Ramos (cell line): ENCODE results near the gene TCL1A.

Experiments
- in situ Hi-C: fragments of 300-500 bp; cut with MboI; formaldehyde crosslinking; loops from one replicate; pipeline ENCODE4 v1.14.3; 2022; ENCODE audit warnings: low sequenced_read_pairs; ENCODE audit not compliant: unreplicated experiment

TCL1A gene

DNA sequence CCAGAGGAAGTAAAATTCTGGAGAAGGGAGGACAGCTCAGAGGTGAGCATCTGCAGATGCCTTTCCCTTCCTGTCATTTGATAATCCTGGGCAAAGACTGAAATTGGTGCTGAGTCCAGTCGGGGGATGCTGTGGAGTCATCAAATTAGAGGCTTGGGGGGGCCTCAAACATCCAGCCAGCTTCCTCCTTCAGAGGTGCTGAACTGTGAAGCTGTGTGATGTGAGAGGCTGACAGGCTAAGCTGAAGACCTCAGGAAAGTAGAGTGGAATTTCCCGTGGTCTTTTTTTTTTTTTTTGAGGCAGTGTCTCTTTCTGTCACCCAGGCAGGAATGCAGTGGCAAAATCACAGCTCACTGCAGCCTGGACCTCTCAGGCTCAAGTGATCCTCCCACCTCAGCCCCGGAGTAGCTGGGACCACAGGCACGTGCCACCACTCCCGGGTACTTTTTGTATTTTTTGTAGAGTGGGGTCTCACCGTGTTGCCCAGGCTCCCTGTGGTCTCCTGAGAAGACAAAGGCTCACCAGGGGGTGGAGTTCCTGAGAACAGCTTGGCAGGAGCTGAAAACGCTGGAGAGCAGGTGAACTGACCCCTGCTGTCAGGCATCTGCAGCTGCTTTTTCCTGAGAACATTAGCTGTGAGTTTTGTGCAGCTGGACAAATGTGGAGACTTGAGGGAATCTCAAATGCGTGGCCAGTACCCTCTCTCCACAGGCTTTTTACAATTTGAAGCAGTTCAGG, 33.8 kb downstream of the TCL1A start:
- in situ Hi-C loops = loop anchor here (5.0 kb wide), 1 partner anchor 68 kb away; no protein-coding TSS in a partner anchor

DNA sequence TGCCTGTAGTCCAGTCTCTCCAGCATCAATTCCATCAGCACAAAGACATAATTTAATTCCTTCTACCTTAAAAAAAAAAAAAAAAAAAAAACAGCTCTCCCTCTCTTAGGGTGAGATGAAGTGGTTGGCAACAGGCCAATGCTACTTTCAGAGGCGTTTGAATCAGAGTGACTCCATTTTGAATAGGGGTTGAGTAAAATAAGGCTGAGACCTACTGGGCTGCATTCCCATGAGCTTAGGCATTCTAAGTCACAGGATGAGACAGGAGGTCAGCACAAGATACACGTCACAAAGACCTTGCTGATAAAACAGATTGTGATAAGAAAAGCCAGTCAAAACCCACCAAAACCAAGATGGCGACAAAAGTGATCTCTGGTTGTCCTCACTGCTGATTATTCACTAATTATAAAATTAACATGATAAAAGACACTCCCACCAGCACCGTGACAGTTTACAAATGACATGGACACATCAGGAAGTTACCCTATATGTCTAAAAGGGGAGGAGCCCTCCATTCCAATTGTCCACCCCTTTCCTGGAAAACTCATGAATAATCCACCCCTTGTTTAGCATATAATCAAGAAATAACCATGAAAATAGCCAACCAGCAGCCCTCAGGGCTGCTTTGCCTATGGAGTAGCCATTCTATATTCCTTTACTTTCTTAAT, 34.6 kb downstream of the TCL1A start:
- in situ Hi-C loops = no loop called here

DNA sequence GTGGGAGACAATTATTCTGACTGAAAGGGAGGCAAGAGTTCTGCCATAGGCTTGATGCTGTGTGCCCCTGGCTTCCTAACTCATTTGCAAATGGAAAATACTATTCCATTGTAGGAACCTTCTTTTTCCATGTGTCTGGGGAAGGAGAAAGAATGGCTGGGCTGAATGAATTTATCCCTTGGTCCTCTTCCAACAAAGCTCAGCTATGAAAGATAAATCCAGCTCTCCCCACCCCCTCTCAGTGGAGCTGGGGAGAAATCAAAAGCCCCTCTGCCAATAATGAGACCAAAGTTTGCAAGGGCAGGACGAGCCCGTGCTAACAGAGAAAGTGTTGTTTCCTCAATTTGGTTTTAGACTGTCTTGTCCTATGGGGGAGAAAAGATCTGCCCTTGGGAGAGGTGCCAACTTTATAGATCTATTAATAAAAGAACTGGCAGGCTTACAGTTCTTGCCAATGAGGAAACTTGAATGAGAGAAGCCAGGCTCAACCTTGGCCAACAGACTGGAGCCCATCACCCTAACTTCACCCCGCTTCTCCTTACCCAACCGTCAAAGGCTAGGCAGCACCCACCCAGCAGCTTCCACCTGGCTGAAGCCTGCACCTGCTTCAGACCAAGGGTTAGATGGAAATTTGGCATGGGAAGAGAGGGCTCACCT, 36.6 kb downstream of the TCL1A start:
- in situ Hi-C loops = no loop called here

DNA sequence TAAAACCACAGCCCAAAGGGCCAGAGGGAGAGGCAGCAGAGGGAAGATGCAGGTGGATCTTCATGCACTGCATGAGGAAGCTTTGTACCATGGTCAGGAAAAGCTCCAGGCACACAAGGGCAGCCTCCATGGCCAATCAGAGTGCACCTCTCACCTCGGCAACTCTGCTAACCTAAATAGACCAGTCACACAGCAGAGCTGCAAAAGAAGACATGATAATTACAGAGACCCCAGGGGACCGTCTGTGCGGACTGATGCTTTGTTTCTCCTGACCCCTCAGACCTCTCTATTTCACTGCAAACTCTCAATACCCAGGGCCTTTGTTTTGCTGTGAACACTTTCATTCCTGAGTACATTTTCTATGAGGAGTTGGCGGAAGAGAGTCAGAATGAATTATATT, 38.4 kb downstream of the TCL1A start:
- in situ Hi-C loops = no loop called here

DNA sequence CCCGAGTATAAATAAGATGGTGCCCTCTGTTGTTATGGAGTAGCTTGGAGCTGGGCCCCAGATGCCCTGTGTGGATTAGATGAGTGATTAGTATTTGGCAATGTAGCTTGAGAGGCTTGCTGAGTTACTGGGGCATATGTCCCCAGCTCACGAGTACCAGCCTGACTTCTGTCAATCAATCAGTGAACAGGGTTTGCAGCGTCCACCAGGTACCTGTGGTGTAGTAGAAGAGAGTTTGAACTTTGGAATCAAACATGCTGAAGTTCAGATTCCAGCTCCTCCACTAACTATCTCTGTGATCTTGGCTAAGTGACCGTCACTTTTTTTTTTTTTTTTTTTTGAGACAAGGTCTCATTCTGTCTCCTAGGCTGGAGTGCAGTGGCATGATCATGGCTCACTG, 39.3 kb downstream of the TCL1A start:
- in situ Hi-C loops = loop anchor here (25.0 kb wide), 2 partner anchors 212 to 1712 kb away; no protein-coding TSS in a partner anchor

DNA sequence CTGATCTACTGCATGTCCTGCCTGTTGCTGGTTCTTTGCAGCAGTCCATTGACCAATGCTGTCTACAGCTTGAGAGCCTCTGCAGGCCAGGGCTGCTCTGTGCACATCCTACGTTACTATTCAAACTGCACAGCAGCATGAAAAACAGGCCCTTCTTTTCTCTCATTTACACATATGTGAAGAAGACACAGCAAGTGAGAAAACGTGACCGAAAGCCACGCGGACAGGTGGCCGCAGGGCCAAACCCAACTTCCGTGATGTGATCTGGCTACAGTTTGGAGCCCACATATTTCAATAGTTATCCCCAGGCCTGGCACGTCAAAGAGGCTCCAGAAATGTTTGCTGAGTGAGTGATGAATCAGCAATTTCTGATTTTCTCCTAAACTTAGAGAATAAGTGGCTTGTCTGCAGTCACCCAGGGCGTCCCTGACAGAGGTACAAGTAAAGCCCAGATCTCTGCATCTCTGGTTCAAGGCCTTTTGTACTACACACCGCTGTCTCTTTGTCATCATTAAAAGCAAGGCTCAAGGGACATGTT, 45.6 kb downstream of the TCL1A start:
- in situ Hi-C loops = loop anchor here (25.0 kb wide), 2 partner anchors 206 to 1706 kb away; no protein-coding TSS in a partner anchor

DNA sequence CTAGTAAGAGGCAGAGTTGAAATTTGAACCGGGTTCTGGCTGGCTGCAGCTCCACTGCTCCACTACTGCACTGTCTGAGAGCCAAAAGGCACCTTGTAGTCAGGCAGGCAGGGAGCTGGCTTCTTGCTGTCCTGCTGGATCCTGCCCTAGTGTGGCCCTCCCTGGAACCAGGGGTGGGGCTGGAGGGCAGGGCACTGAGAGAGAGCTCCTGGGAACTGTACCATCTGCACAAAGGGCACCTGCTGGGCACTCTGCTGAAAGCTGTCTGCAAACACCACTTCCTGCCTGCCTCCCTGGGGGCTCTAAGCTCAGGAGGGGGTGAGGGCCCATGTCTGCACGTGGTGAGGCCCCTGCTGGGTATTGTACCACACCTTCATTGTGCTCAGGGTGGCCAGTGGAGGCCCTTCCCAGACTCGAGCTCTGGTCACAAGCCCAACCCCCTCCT, 46.7 kb downstream of the TCL1A start:
- in situ Hi-C loops = loop anchor here (25.0 kb wide), 2 partner anchors 205 to 1705 kb away; no protein-coding TSS in a partner anchor

DNA sequence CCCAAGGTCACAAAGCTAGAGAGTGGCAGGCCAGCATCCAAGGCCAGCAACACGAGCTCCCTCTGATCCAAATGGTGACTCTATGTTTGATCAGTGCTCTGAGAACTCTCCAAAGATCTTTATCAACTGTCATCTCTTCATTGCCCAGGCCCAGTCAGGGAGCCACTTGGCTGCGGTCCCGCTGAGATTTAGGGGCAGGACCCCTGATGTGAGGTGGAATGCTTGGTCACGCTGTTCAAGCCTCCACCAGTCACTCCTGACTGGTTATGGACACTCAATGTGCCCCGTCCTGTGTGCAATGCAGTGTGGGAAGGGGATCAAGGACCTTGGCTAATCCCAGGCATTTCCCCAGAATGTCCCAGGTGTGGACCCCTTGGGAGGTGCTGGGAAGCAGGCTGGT, 47.5 kb downstream of the TCL1A start:
- in situ Hi-C loops = loop anchor here (25.0 kb wide), 2 partner anchors 204 to 1704 kb away; no protein-coding TSS in a partner anchor

DNA sequence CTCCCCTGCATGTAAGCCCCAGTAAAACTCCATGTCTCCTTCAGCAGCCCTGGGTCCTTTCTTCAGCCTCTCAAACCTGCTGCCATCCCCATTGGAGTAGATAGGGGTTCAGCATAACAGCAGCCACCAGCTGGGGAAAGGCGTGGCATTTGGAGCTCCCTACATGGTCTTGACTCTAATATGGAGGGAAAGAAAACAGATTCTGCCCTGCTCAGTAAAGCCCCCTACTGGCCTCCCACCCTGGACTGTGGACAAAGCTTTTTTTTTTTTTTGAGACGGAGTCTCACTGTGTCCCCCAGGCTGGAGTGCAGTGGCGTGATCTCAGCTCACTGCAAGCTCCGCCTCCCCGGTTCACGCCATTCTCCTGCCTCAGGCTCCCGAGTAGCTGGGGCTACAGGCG, 48.4 kb downstream of the TCL1A start:
- in situ Hi-C loops = loop anchor here (25.0 kb wide), 2 partner anchors 203 to 1703 kb away; no protein-coding TSS in a partner anchor

DNA sequence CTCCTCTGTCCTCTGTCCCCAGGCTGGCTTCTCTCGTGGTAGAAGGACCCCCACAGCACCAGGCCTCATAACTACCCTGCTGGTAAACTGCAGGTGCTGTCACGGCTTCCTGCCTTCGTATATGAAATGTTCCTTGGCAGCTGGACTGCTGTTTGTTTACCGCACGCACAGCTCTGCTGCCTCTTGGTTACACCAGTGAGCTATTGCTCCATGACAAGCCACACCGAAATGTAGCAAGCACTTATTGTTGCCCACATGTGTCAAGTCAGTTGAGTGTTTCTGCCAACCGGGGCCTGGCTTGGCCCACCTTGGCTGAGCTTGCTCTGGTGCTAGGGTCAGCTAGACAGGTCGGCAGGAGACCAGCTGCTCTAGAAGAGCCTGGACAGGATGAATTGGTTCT, 49.4 kb downstream of the TCL1A start:
- in situ Hi-C loops = loop anchor here (5.0 to 25.0 kb wide), 3 partner anchors 33 to 1702 kb away; no protein-coding TSS in a partner anchor

DNA sequence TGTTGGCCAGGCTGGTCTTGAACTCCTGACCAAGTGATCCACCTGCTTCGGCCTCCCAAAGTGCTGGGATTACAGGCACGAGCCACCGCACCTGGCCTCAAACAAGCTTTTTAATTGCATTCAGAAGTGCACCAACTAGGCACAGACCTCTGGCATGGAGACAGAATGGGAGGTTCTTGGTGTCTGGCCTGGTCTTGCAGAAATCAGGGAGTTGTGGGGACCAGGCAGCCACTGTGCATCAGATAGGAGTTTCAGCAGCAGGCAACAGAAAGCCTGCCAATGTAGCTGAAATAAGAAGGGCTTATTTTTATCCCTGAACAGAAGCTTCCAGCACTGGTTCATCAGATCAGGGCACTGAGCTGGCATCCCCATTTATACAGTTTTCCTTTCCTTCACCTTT, 49.9 kb downstream of the TCL1A start:
- in situ Hi-C loops = loop anchor here (5.0 to 25.0 kb wide), 3 partner anchors 33 to 1702 kb away; no protein-coding TSS in a partner anchor

DNA sequence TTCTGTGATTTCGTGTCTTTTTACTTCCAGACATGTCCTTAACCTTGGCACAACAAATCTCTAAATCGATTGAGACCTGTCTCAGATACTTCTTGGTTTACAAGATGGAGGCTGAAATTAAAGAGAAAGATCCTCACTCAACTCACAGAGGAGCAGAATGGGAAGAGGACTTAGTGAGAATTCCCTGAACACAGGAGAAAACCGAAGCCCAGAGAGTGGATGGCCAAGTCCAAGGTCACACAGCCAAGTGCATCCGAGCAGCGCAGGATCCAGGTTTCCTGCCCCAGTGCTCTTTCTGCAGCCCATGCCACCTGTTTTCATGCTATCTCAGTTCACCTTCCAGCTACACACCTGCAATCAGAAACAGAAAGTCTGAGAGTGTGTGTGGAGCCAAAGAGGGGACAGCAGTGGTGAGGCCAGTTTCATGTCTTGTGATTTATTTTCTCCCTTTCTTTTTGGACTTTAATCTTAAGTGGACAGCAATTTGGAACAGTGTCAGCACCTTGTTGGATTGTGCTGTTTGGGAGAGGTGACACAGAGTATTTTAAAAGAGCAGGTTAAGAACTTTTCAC, 50.6 kb downstream of the TCL1A start:
- in situ Hi-C loops = loop anchor here (5.0 to 25.0 kb wide), 3 partner anchors 34 to 1701 kb away; no protein-coding TSS in a partner anchor

DNA sequence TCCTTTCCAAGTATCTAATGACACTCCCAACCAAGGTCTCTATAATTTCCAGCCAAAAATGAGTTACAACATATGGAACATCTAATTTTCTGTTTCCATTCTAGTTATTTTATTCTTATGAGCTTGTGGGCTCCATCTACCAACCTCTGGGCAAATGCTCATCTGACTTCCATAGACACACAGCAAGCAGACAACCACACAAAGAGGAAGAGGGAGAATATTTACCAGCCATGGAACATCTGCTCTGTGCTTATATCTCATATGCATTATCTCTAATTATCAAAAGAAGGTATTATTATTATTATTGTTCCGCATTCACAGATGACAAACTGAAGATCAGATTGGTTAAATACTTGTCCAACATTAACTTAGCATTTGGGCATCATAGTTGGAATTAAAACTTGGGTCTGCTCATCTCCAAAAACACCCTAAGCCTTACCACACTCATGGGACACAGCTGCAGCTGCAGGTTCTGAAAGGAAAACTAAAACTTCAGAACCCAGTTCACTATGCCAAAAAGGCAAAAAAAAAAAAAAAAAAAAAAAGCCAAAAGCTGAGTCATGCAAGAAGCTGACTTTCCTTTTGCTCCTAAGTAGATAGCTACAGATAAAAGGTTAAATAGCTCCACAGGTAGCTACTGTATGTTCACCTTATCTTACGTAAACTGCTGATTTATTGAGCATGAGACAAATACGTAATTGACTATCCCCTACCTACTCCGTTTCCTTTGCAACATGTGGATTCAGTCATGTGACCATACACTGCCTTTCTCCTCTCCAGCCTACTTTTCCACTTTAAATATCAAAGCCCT, 51.3 kb downstream of the TCL1A start:
- in situ Hi-C loops = loop anchor here (5.0 to 25.0 kb wide), 3 partner anchors 35 to 1700 kb away; no protein-coding TSS in a partner anchor

DNA sequence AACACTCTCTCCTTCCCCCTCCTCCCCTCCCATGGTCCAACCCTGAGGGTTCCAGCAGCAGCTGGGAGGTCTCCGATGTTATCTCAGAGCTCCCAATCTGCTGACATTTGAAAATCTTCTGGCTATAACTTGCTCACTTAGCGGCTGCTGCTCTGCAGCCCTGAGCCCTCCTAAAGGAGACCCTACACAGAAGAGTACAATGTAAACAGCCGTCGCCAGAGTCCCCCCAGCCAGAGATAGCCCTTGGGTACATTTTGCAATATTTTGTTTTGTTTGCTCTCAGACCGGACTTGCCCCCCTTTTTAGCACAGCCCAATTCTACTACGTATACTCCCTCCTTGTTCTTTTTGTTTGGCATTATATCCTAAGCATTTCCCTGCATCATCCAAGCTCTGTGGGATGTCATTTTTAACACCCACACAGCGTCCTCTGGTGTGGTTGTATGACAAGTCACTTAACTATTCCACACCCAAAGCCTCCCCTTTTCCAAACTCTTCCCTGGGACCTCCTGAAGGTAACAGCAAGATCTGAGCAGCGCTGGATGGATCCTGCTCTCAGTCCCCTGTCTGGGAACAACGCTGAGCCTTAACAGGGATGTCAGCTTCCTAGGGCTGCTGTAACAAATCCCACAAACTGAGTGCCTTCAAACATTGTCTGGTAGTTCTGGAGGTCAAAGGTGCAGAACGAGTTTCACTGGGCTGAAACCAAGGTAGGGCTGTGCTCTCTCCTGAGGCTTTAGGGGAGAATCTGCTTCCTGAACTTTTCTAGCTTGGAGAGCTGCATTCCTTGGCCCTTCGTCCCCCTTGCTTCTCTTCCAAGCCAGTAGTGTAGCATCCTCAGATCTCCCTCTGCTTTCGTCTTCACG, 53.0 kb downstream of the TCL1A start:
- in situ Hi-C loops = loop anchor here (5.0 to 25.0 kb wide), 3 partner anchors 36 to 1699 kb away; no protein-coding TSS in a partner anchor

DNA sequence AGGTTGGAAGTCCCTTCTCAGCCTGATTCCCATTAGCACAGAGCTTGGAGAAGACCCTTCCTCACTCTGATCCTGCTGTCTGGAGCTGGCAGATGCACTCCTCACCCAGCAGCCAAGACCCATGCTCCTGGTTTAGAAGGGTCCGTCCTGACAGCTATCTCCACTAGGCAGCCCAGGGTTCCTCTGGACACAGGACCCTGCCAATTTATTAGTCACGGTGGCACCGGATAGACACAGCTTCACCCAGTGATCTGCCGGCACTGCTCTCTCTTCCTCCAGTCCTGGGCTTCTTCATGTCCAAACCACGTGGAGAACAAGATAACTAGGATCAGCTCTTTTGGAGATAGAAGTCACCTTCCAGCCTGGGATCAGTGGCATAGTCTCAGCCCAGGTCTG, 53.9 kb downstream of the TCL1A start:
- in situ Hi-C loops = loop anchor here (5.0 to 25.0 kb wide), 3 partner anchors 37 to 1698 kb away; no protein-coding TSS in a partner anchor
